OCI-LY3 (cell line): ENCODE results near the gene DPF3.

Experiments
- CTCF ChIP-seq: fragments of 200-600, 300-600 bp; sonication (generic); IDR thresholded peaks from 2 replicates; pipeline ENCODE4 v1.5.1; 2014; ENCODE audit warnings: antibody characterized with exemption, low read length, low read depth
- EZH2phosphoT487 ChIP-seq: fragments of 200-600 bp; shearing (Covaris generic); IDR thresholded peaks from 2 replicates; pipeline ENCODE4 v1.6.1; 2018; ENCODE audit warnings: antibody characterized with exemption, mixed run types, low read depth

DNA sequence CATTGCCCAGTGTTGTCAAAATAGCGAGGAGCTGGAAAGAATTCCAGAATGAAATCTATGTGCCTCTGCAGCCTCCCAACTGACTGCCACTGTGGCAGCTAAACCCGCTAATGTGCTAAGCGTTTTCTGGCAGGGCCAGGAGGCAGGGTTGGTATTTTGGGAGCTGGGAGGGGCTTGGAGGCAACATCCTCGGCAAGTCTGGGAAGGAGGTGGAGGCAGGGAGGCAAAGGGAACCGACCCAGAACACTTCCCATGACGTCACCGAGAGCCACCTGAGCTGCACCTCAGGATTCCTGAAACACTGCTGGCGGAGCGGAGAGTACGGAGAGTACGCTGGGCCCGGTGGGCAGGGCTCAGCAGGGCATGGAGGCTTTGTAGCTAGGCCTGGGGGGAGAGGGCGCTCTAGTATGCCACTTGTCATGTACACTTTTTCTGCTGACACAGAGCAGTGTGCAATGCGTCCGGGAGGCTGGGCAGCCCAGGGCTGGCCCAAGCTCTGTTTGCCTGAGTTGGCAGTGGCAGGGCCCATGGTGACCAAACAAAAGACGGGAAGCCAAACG is 81.5 kb downstream of the DPF3 start:
- TF ChIP-seq CTCF = no peak
- TF ChIP-seq EZH2phosphoT487 = no peak
